Erythroblast (primary cell): Measurements from ENCODE around the gene PPP2R3A.

Experiments
- GATA1 ChIP-seq: IDR thresholded peaks from 2 replicates; pipeline ENCODE4 v1.6.1; 2011; ENCODE audit warnings: low read depth, mild to moderate bottlenecking, control low read depth, low read length, moderate library complexity
- POLR2A ChIP-seq: IDR thresholded peaks from 2 replicates; pipeline ENCODE4 v1.6.1; 2011; ENCODE audit warnings: mild to moderate bottlenecking, low read length

GRCh38 chr3:135995766-135996165, 30.2 kb downstream of the PPP2R3A start:
- TF ChIP-seq POLR2A (no peak), GATA1 (no peak)
